SU-DHL-6 (cell line): ENCODE results near the gene CYLD.

Experiments used
- EZH2phosphoT487 ChIP-seq: fragments of 200-600 bp; sonication (generic), shearing (Covaris generic); conservative IDR thresholded peaks from 2 replicates; pipeline ENCODE4 v1.6.1; 2018; ENCODE audit warnings: mild to moderate bottlenecking, antibody characterized with exemption, low read length, moderate library complexity, mixed read lengths
- TF ChIP-seq, protein P1 (sequence below): fragments of 200-600 bp; sonication (generic); IDR thresholded peaks from one replicate; pipeline ENCODE4 v1.5.1; 2017; ENCODE audit warnings: antibody characterized with exemption, mild to moderate bottlenecking, low read length, moderate library complexity; ENCODE audit not compliant: insufficient read depth, poor library complexity, severe bottlenecking

DNA sequence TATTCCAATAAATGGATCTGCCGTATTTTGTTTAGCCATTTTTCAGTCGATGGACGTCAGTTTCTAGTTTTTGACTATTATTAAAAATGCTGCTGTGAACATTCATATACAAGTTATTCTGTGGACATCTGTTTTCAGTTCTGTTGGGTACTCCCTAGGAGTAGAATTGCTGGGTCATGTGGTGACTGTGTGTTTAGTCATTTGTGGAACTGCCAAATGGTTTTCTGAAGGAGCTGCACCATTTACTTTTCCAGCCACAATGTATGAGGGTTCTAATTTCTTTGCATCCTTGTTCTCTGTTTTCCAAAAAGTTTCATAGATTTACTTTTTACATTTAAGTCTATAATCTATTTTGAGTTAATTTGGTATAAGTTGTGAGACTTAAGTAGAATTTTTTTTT, 29.5 kb downstream of the CYLD start:
- no peak for TF ChIP-seq EZH2phosphoT487
- TF ChIP-seq, protein P1, sequence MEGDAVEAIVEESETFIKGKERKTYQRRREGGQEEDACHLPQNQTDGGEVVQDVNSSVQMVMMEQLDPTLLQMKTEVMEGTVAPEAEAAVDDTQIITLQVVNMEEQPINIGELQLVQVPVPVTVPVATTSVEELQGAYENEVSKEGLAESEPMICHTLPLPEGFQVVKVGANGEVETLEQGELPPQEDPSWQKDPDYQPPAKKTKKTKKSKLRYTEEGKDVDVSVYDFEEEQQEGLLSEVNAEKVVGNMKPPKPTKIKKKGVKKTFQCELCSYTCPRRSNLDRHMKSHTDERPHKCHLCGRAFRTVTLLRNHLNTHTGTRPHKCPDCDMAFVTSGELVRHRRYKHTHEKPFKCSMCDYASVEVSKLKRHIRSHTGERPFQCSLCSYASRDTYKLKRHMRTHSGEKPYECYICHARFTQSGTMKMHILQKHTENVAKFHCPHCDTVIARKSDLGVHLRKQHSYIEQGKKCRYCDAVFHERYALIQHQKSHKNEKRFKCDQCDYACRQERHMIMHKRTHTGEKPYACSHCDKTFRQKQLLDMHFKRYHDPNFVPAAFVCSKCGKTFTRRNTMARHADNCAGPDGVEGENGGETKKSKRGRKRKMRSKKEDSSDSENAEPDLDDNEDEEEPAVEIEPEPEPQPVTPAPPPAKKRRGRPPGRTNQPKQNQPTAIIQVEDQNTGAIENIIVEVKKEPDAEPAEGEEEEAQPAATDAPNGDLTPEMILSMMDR = no peak
